Measurements from ENCODE around the gene SMC6.

SMC6 gene

GRCh38 chr2:17753803-17754663 lies at the start of gene SMC6, which contains the start of gene GEN1:
Gene SMC6 (minus strand): TSS chr2:17753810. CDS start chr2:17745946, 7,864 bp downstream.
Gene GEN1 (plus strand): TSS chr2:17754138. CDS start chr2:17759944, 5,806 bp downstream.
- peak; percentile 95 for DNase-seq (ENCODE audit: low spot score)

- no peak for DNase-seq (ENCODE audit: low spot score)
Observed at GRCh38 chr2:17800693-17801458, 47.3 kb upstream of the SMC6 start.

- peak; percentile 55 for DNase-seq (ENCODE audit: low spot score)
Observed at GRCh38 chr2:17800219-17800618, 46.6 kb upstream of the SMC6 start.

- DNase-seq (ENCODE audit: low spot score): no peak
Observed at GRCh38 chr2:17799301-17800120, 45.9 kb upstream of the SMC6 start.

- no peak for DNase-seq (ENCODE audit: low spot score)
Observed at GRCh38 chr2:17798338-17798737, 44.7 kb upstream of the SMC6 start.

GRCh38 chr2:17795309-17795708 lies 41.7 kb upstream of the SMC6 start:
- no peak for DNase-seq (ENCODE audit: low spot score)

GRCh38 chr2:17793803-17794354 lies 40.3 kb upstream of the SMC6 start:
- no peak for DNase-seq (ENCODE audit: low spot score)

GRCh38 chr2:17793296-17793695 lies 39.7 kb upstream of the SMC6 start:
- DNase-seq (ENCODE audit: low spot score): no peak

GRCh38 chr2:17792515-17792914 lies 38.9 kb upstream of the SMC6 start:
- DNase-seq (ENCODE audit: low spot score): peak; percentile 19

- no peak for DNase-seq (ENCODE audit: low spot score)
Observed at GRCh38 chr2:17791817-17792130, 38.2 kb upstream of the SMC6 start.

GRCh38 chr2:17791121-17791816 lies 37.7 kb upstream of the SMC6 start:
- DNase-seq (ENCODE audit: low spot score): no peak

GRCh38 chr2:17790536-17790935 lies 36.9 kb upstream of the SMC6 start:
- no peak for DNase-seq (ENCODE audit: low spot score)

- DNase-seq (ENCODE audit: low spot score): no peak
Observed at GRCh38 chr2:17788773-17789172, 35.2 kb upstream of the SMC6 start.

GRCh38 chr2:17786727-17787126 lies 33.1 kb upstream of the SMC6 start:
- DNase-seq (ENCODE audit: low spot score): no peak

GRCh38 chr2:17781482-17781881 lies 27.9 kb upstream of the SMC6 start:
- DNase-seq (ENCODE audit: low spot score): no peak

GRCh38 chr2:17780546-17780945 lies 26.9 kb upstream of the SMC6 start:
- no peak for DNase-seq (ENCODE audit: low spot score)

GRCh38 chr2:17772532-17772931 lies 18.9 kb upstream of the SMC6 start:
- DNase-seq (ENCODE audit: low spot score): no peak

GRCh38 chr2:17771956-17772355 lies 18.3 kb upstream of the SMC6 start:
- no peak for DNase-seq (ENCODE audit: low spot score)

GRCh38 chr2:17768894-17769293 lies 15.3 kb upstream of the SMC6 start:
- DNase-seq (ENCODE audit: low spot score): no peak

- no peak for DNase-seq (ENCODE audit: low spot score)
Observed at GRCh38 chr2:17765398-17765797, 11.8 kb upstream of the SMC6 start.

GRCh38 chr2:17763641-17764333 lies 10.2 kb upstream of the SMC6 start:
- DNase-seq (ENCODE audit: low spot score): no peak
